MM.1S (cell line): Measurements from ENCODE around the gene TTC13.

Experiments used
- DNase-seq: peaks from one replicate; pipeline ENCODE4 v3.0.0-alpha.2; 2015
- H2AFZ ChIP-seq: fragments of 300-600 bp; sonication (generic); 2 replicates; pipeline ENCODE4 v1.6.0; 2016; ENCODE audit warnings: antibody characterized with exemption, low read length
- H3F3A ChIP-seq: fragments of 300-600 bp; sonication (generic); 2 replicates; pipeline ENCODE4 v1.6.1; 2016; ENCODE audit warnings: mild to moderate bottlenecking, antibody characterized with exemption, low read length, moderate library complexity, mixed read lengths; ENCODE audit not compliant: insufficient read depth
- H3K27ac ChIP-seq: fragments of 300-600 bp; sonication (generic); 2 replicates; pipeline ENCODE4 v1.5.1; 2016; ENCODE audit warnings: mild to moderate bottlenecking, low read length
- H3K27me3 ChIP-seq: fragments of 300-600 bp; sonication (generic); replicated peaks from 2 replicates; pipeline ENCODE4 v1.6.0; 2016; ENCODE audit warnings: low read length; ENCODE audit not compliant: insufficient read depth
- H3K36me3 ChIP-seq: fragments of 300-600 bp; sonication (generic); replicated peaks from 2 replicates; pipeline ENCODE4 v1.6.1; 2016; ENCODE audit warnings: mild to moderate bottlenecking, low read length, mixed read lengths; ENCODE audit not compliant: insufficient read depth
- H3K4me1 ChIP-seq: fragments of 300-600 bp; sonication (generic); 2 replicates; pipeline ENCODE4 v1.6.1; 2016; ENCODE audit warnings: low read length, mixed read lengths
- H3K4me2 ChIP-seq: fragments of 300-600 bp; sonication (generic); 2 replicates; pipeline ENCODE4 v1.6.0; 2016; ENCODE audit warnings: low read depth, low read length
- H3K4me3 ChIP-seq: fragments of 300-600 bp; sonication (generic); 2 replicates; pipeline ENCODE4 v1.5.1; 2016; ENCODE audit warnings: low read length, mixed read lengths
- H3K79me2 ChIP-seq: fragments of 300-600 bp; sonication (generic); 2 replicates; pipeline ENCODE4 v1.6.1; 2016; ENCODE audit warnings: mixed run types, low read length, mixed read lengths
- H3K9ac ChIP-seq: fragments of 300-600 bp; sonication (generic); 2 replicates; pipeline ENCODE4 v1.6.1; 2016; ENCODE audit warnings: low read length, mixed read lengths
- H3K9me2 ChIP-seq: fragments of 300-600 bp; sonication (generic); replicated peaks from 2 replicates; pipeline ENCODE4 v1.6.1; 2016; ENCODE audit warnings: mild to moderate bottlenecking, low read length, mixed read lengths; ENCODE audit not compliant: insufficient read depth
- H3K9me3 ChIP-seq: fragments of 300-600 bp; sonication (generic); replicated peaks from 2 replicates; pipeline ENCODE4 v1.6.1; 2016; ENCODE audit warnings: mild to moderate bottlenecking, low read length, mixed read lengths; ENCODE audit not compliant: insufficient read depth
- H4K20me1 ChIP-seq: fragments of 300-600 bp; sonication (generic); 2 replicates; pipeline ENCODE4 v1.6.1; 2016; ENCODE audit warnings: mild to moderate bottlenecking, low read length, moderate library complexity, mixed read lengths; ENCODE audit not compliant: insufficient read depth
- EZH2 ChIP-seq: fragments of 300-600 bp; sonication (generic); optimal IDR thresholded peaks from 2 replicates; pipeline ENCODE3; 2017; ENCODE audit warnings: low read depth, mild to moderate bottlenecking, antibody characterized with exemption, low read length, mixed read lengths
- EZH2phosphoT487 ChIP-seq: fragments of 300-600 bp; sonication (generic); IDR thresholded peaks from 2 replicates; pipeline ENCODE4 v1.6.1; 2018; ENCODE audit warnings: antibody characterized with exemption, low read length
- TF ChIP-seq, protein P1 (sequence below): fragments of 300-600 bp; sonication (generic); IDR thresholded peaks from 2 replicates; pipeline ENCODE4 v1.5.1; 2016; ENCODE audit warnings: antibody characterized with exemption, low read length, mixed read lengths

The TTC13 gene

DNA sequence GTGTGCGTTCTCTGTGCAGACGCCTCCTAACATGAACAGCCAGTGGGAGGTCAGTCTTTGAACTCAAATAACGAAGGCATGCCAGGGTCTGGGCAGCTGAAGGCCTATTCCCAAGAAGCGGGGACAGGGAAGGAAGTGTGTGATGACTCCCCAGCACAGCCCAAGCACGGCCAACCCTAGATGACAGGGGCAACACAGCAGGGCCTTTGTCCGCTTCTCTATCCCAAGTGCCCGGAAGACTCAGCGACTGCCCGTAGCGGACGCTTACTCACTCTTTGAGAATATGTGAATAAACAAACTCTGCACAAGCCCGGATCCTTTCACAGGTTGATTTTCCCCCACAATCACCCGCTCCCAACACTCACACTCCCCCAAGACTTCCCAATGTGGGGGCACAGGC lies 121.6 kb downstream of the TTC13 start:
- H3K27ac ChIP-seq: no peak overlapping the region
- H3F3A ChIP-seq: no peaks in the 10 kb centered on the region
- no peaks in the 10 kb centered on the region for H3K79me2 ChIP-seq
- no peak for DNase-seq
- no peaks in the 10 kb centered on the region for H3K36me3 ChIP-seq
- H3K9me3 ChIP-seq: no peaks in the 10 kb centered on the region
- H3K4me1 ChIP-seq: no peaks in the 10 kb centered on the region
- TF ChIP-seq EZH2phosphoT487 (no peak), EZH2 (no peak)
- TF ChIP-seq, protein P1, sequence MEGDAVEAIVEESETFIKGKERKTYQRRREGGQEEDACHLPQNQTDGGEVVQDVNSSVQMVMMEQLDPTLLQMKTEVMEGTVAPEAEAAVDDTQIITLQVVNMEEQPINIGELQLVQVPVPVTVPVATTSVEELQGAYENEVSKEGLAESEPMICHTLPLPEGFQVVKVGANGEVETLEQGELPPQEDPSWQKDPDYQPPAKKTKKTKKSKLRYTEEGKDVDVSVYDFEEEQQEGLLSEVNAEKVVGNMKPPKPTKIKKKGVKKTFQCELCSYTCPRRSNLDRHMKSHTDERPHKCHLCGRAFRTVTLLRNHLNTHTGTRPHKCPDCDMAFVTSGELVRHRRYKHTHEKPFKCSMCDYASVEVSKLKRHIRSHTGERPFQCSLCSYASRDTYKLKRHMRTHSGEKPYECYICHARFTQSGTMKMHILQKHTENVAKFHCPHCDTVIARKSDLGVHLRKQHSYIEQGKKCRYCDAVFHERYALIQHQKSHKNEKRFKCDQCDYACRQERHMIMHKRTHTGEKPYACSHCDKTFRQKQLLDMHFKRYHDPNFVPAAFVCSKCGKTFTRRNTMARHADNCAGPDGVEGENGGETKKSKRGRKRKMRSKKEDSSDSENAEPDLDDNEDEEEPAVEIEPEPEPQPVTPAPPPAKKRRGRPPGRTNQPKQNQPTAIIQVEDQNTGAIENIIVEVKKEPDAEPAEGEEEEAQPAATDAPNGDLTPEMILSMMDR: no peak
- no peaks in the 10 kb centered on the region for H3K27me3 ChIP-seq
- H4K20me1 ChIP-seq: no peaks in the 10 kb centered on the region
- no peak overlapping the region for H3K9ac ChIP-seq
- no peak overlapping the region for H2AFZ ChIP-seq
- no peak overlapping the region for H3K4me3 ChIP-seq
- no peak overlapping the region for H3K4me2 ChIP-seq
- H3K9me2 ChIP-seq: no peaks in the 10 kb centered on the region
